HepG2 (cell line): ENCODE measurements around the gene SULT4A1. TPM values are rescaled to one million over a fixed set of nuclear protein-coding genes. Genes with fewer than 3 reads are reported as not detected.

Experiments
- ATF6 ChIP-seq: sonication (generic); formaldehyde crosslinking; conservative IDR thresholded peaks from 2 replicates; pipeline ENCODE4 v1.4.0; 2020; ENCODE audit warnings: missing genetic modification reagents
- ATRX ChIP-seq: sonication (generic); formaldehyde crosslinking; IDR thresholded peaks from 2 replicates; pipeline ENCODE4 v1.4.0; 2020; ENCODE audit warnings: missing genetic modification reagents, borderline replicate concordance
- DPF2 ChIP-seq: sonication (generic); formaldehyde crosslinking; IDR thresholded peaks from 2 replicates; pipeline ENCODE4 v1.4.0; 2020; ENCODE audit warnings: mild to moderate bottlenecking, low read depth, missing genetic modification reagents, borderline replicate concordance
- FOXP1 ChIP-seq, 2 experiments: fragments of 450-650 bp in 1 of 2; IDR thresholded peaks; 2 replicates each; pipeline ENCODE4 v1.6.1; 2017 to 2018; ENCODE audit warnings: antibody characterized with exemption in 1 of 2
- HDAC2 ChIP-seq: sonication (generic); formaldehyde crosslinking; IDR thresholded peaks from 2 replicates; pipeline ENCODE4 v1.4.0; 2020; ENCODE audit warnings: missing genetic modification reagents
- KDM5A ChIP-seq: fragments of 200-600 bp; sonication (generic); IDR thresholded peaks from 2 replicates; pipeline ENCODE4 v1.7.0; 2018; ENCODE audit warnings: antibody characterized with exemption, mild to moderate bottlenecking, low read length, borderline replicate concordance
- LRRFIP1 ChIP-seq: sonication (generic); formaldehyde crosslinking; conservative IDR thresholded peaks from 2 replicates; pipeline ENCODE4 v1.4.0; 2020; ENCODE audit warnings: missing genetic modification reagents
- MAFF ChIP-seq: IDR thresholded peaks from 2 replicates; pipeline ENCODE4 v1.6.1; 2011; ENCODE audit warnings: low read depth, low read length, improper control_type of control experiment
- MTF1 ChIP-seq: sonication (generic); formaldehyde crosslinking; IDR thresholded peaks from 2 replicates; pipeline ENCODE4 v1.5.0; 2020; ENCODE audit warnings: missing genetic modification reagents
- PAF1 ChIP-seq: IDR thresholded peaks from 2 replicates; pipeline ENCODE4 v1.6.1; 2016; ENCODE audit warnings: missing genetic modification reagents, missing compliant biosample characterization
- POLR2AphosphoS2 ChIP-seq: IDR thresholded peaks from 2 replicates; pipeline ENCODE4 v1.6.1; 2011; ENCODE audit warnings: low read depth, low read length, improper control_type of control experiment
- SAFB2 ChIP-seq: sonication (generic); formaldehyde crosslinking; IDR thresholded peaks from 2 replicates; pipeline ENCODE4 v1.5.1; 2020; ENCODE audit warnings: missing genetic modification reagents, low read depth, mild to moderate bottlenecking, borderline replicate concordance
- XBP1 ChIP-seq: sonication (generic); formaldehyde crosslinking; IDR thresholded peaks from 2 replicates; pipeline ENCODE4 v1.5.0; 2020; ENCODE audit warnings: missing genetic modification reagents
- ZNF235 ChIP-seq: sonication (generic); formaldehyde crosslinking; IDR thresholded peaks from 2 replicates; pipeline ENCODE4 v1.8.1; 2023; ENCODE audit warnings: mild to moderate bottlenecking, missing genetic modification reagents, borderline replicate concordance
- ZNF296 ChIP-seq: sonication (generic); formaldehyde crosslinking; conservative IDR thresholded peaks from 2 replicates; pipeline ENCODE4 v1.5.0; 2020; ENCODE audit warnings: mild to moderate bottlenecking, missing genetic modification reagents
- ZNF331 ChIP-seq: sonication (generic); formaldehyde crosslinking; IDR thresholded peaks from 2 replicates; pipeline ENCODE4 v1.4.0; 2020; ENCODE audit warnings: missing genetic modification reagents
- ZNF362 ChIP-seq: sonication (generic); formaldehyde crosslinking; IDR thresholded peaks from 2 replicates; pipeline ENCODE4 v1.4.0; 2020; ENCODE audit warnings: missing genetic modification reagents, mild to moderate bottlenecking, borderline replicate concordance
- ZNF367 ChIP-seq: sonication (generic); formaldehyde crosslinking; IDR thresholded peaks from 2 replicates; pipeline ENCODE4 v1.4.0; 2020; ENCODE audit warnings: missing genetic modification reagents, borderline replicate concordance
- ZNF430 ChIP-seq: sonication (generic); formaldehyde crosslinking; IDR thresholded peaks from 2 replicates; pipeline ENCODE4 v1.9.0; 2021; ENCODE audit warnings: mild to moderate bottlenecking, missing genetic modification reagents
- ZNF589 ChIP-seq: sonication (generic); formaldehyde crosslinking; conservative IDR thresholded peaks from 2 replicates; pipeline ENCODE4 v1.8.0; 2022; ENCODE audit warnings: mild to moderate bottlenecking, moderate library complexity, missing genetic modification reagents
- ZSCAN20 ChIP-seq: sonication (generic); formaldehyde crosslinking; IDR thresholded peaks from 2 replicates; pipeline ENCODE4 v1.4.0; 2020; ENCODE audit warnings: missing genetic modification reagents, mild to moderate bottlenecking, borderline replicate concordance
- polyA plus RNA-seq, 8 experiments: library from polyadenylated mRNA; depleted of rRNA in 3 of 8; stranded (reverse) in 7 of 8; unstranded in 1 of 8; fragments of >200 nt; fragmentation: Illumina TruSeq in 4 of 8; extraction: Trizol in 4 of 8; gene quantifications; 2 replicates each; pipeline versions ENCODE4 v1.2.1 to v1.2.3, GENCODE V29; 2011 to 2016; ENCODE audit warnings: low read depth in 4 of 8, missing spikeins in 1 of 8, mixed read lengths in 1 of 8; ENCODE audit not compliant: insufficient read depth in 1 of 8
- total RNA-seq, 5 experiments: library from RNA; depleted of rRNA; stranded (reverse); fragments of >200 nt; fragmentation: Illumina TruSeq; extraction: Trizol; gene quantifications; 2 replicates each; pipeline ENCODE4 v1.2.3, GENCODE V29; 2016; ENCODE audit warnings: low read depth in 1 of 5
- TF ChIP-seq, protein P1 (sequence below): sonication (generic); formaldehyde crosslinking; IDR thresholded peaks from 2 replicates; pipeline ENCODE4 v1.8.0; 2022; ENCODE audit warnings: low read depth, missing genetic modification reagents

Gene SULT4A1
- total and polyA plus RNA-seq, 2 of the 13 experiments (the other 11 are each of a cell fraction or from before 2014, with no cell fraction given), result not detected

GRCh38 chr22:43867839-43868635, 5.7 kb upstream of the SULT4A1 start (continued):
- TF ChIP-seq ATF6 (peak; percentile 93; the same call in 1 of the 2 replicates), FOXP1 (IDR thresholded peaks at IDR 0.05) (no peak), FOXP1 (CRISPR knock-in tag; IDR thresholded peaks at IDR 0.05) (no peak), SAFB2 (CRISPR knock-in tag) (no peak), ZNF296 (CRISPR knock-in tag) (no peak), POLR2AphosphoS2 (no peak), MTF1 (peak; percentile 87), ATRX (no peak), KDM5A (no peak), MAFF (peak; percentile 52; the same call in 1 of the 2 replicates), ZNF430 (CRISPR knock-in tag) (no peak), ZNF331 (CRISPR knock-in tag) (peak; percentile 87; the same call in 1 of the 2 replicates), ZNF367 (CRISPR knock-in tag) (peak; percentile 64; the same call in 1 of the 2 replicates), DPF2 (CRISPR knock-in tag) (no peak), ZSCAN20 (CRISPR knock-in tag) (peak; percentile 52; the same call in 1 of the 2 replicates), PAF1 (CRISPR knock-in tag) (no peak), ZNF362 (CRISPR knock-in tag) (no peak), ZNF589 (CRISPR knock-in tag) (peak; percentile 67; the same call in 1 of the 2 replicates), LRRFIP1 (CRISPR knock-in tag) (0 out of 2 replicates have a peak, but pooled peaks have one; percentile 64), ZNF235 (CRISPR knock-in tag) (0 out of 2 replicates have a peak, but pooled peaks have one; percentile 38), HDAC2 (CRISPR knock-in tag) (peak; percentile 68; the same call in 1 of the 2 replicates), XBP1 (CRISPR knock-in tag) (0 out of 2 replicates have a peak, but pooled peaks have one; percentile 38)
- TF ChIP-seq, protein P1, sequence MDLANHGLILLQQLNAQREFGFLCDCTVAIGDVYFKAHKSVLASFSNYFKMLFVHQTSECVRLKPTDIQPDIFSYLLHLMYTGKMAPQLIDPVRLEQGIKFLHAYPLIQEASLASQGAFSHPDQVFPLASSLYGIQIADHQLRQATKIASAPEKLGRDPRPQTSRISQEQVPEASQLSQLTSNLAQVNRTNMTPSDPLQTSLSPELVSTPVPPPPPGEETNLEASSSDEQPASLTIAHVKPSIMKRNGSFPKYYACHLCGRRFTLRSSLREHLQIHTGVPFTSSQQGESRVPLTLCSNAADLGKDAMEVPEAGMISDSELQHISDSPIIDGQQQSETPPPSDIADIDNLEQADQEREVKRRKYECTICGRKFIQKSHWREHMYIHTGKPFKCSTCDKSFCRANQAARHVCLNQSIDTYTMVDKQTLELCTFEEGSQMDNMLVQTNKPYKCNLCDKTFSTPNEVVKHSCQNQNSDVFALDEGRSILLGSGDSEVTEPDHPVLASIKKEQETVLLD, result 0 out of 2 replicates have a peak, but pooled peaks have one; percentile 35
